Brain pericyte (primary cell): ENCODE results near the gene WFDC5.
"Not testable (repeated sequence)": the region's sequence is repeated elsewhere in the genome, so short reads cannot be mapped to it uniquely, and the experiment has no call there.

Experiments
- DNase-seq: peaks from one replicate; pipeline ENCODE4 v3.0.0-alpha.2; 2012; ENCODE audit warnings: low read depth, low spot score

WFDC5 gene

GRCh38 chr20:45114465-45115385 is at the start of gene WFDC5:
Gene WFDC5 (minus strand): TSS chr20:45115174. CDS start chr20:45115083, 91 bp downstream.
- DNase-seq: no peak

- no peak for DNase-seq
Measured at GRCh38 chr20:45163083-45163803, 48.3 kb upstream of the WFDC5 start.

GRCh38 chr20:45157962-45158361 is 43.0 kb upstream of the WFDC5 start:
- no peak for DNase-seq

GRCh38 chr20:45156713-45157112 is 41.7 kb upstream of the WFDC5 start:
- DNase-seq: no peak

GRCh38 chr20:45154794-45155193 is 39.8 kb upstream of the WFDC5 start:
- DNase-seq: not testable (repeated sequence)

- DNase-seq: no peak
Measured at GRCh38 chr20:45154183-45154582, 39.2 kb upstream of the WFDC5 start.

GRCh38 chr20:45153752-45154151 is 38.8 kb upstream of the WFDC5 start:
- no peak for DNase-seq

- no peak for DNase-seq
Measured at GRCh38 chr20:45153147-45153546, 38.2 kb upstream of the WFDC5 start.

- no peak for DNase-seq
Measured at GRCh38 chr20:45152405-45152804, 37.4 kb upstream of the WFDC5 start.

- DNase-seq: no peak
Measured at GRCh38 chr20:45149062-45149461, 34.1 kb upstream of the WFDC5 start.

GRCh38 chr20:45140836-45141235 is 25.9 kb upstream of the WFDC5 start:
- DNase-seq: no peak

GRCh38 chr20:45139733-45140375 is 24.9 kb upstream of the WFDC5 start:
- not testable (repeated sequence) for DNase-seq

GRCh38 chr20:45138561-45139300 is 23.8 kb upstream of the WFDC5 start:
- DNase-seq: no peak

GRCh38 chr20:45136911-45137310 is 21.9 kb upstream of the WFDC5 start:
- no peak for DNase-seq

GRCh38 chr20:45128099-45128498 is 13.1 kb upstream of the WFDC5 start:
- DNase-seq: no peak

- no peak for DNase-seq
Measured at GRCh38 chr20:45124365-45124764, 9.4 kb upstream of the WFDC5 start, which contains the start of gene WFDC12. Gene WFDC12 (minus strand): TSS chr20:45124465. CDS start chr20:45124447, 18 bp downstream.

- DNase-seq: no peak
Measured at GRCh38 chr20:45121388-45121787, 6.4 kb upstream of the WFDC5 start.

GRCh38 chr20:45119556-45120266 is 4.7 kb upstream of the WFDC5 start:
- DNase-seq: no peak

- DNase-seq: no peak
Measured at GRCh38 chr20:45118028-45118427, 3.1 kb upstream of the WFDC5 start.

- DNase-seq: no peak
Measured at GRCh38 chr20:45117581-45117980, 2.6 kb upstream of the WFDC5 start.

GRCh38 chr20:45115829-45116228 is 855 bp upstream of the WFDC5 start:
- no peak for DNase-seq
